ENCODE data around the gene SHISA8.

DNA sequence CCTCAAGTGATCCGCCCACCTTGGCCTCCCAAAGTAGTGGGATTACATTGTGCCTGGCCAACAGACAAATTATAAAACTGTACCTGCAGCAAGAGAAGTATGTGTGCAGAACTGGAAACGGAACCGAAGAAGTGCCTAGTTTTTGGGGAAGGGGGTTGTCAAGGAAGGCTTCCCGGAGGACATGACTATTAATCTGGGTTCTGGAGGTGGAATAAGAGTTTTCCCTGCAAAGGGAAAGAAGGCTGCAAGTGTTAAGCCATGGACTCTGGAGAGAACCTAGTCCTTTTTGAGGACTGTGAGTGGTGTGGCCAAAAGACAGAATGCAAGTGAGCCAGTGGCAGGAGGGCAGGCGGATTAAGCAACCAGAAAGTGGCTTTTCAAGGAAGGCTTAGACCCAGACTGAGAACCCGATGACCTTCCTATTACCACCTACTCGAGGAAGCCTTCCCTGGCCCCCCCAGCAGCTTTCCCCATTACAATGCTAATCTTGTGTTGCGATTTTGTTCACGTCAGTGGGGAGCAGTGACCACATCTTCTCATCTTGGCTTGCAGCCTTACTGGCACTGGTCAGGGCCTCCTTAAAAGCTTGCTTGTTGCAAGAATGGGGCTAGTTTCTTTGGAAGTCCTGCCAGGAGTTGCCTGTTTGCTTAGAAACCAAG, 48.7 kb upstream of the SHISA8 start:
- TF ChIP-seq EZH2 (IDR thresholded peaks at IDR 0.05; ENCODE audit: borderline replicate concordance) = no peak
- TF ChIP-seq, protein P1, sequence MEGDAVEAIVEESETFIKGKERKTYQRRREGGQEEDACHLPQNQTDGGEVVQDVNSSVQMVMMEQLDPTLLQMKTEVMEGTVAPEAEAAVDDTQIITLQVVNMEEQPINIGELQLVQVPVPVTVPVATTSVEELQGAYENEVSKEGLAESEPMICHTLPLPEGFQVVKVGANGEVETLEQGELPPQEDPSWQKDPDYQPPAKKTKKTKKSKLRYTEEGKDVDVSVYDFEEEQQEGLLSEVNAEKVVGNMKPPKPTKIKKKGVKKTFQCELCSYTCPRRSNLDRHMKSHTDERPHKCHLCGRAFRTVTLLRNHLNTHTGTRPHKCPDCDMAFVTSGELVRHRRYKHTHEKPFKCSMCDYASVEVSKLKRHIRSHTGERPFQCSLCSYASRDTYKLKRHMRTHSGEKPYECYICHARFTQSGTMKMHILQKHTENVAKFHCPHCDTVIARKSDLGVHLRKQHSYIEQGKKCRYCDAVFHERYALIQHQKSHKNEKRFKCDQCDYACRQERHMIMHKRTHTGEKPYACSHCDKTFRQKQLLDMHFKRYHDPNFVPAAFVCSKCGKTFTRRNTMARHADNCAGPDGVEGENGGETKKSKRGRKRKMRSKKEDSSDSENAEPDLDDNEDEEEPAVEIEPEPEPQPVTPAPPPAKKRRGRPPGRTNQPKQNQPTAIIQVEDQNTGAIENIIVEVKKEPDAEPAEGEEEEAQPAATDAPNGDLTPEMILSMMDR (IDR thresholded peaks at IDR 0.05; ENCODE audit: poor library complexity) = no peak
